B cell (primary cell): ENCODE results near the gene GPR108.

Experiments used
- CTCF ChIP-seq: fragments of 200-600 bp; IDR thresholded peaks from one replicate; pipeline ENCODE4 v1.8.0; 2022; ENCODE audit warnings: antibody characterized with exemption, mild to moderate bottlenecking
- EZH2 ChIP-seq: IDR thresholded peaks from 2 replicates; pipeline ENCODE4 v1.6.1; 2012; ENCODE audit warnings: borderline replicate concordance, low read depth, mild to moderate bottlenecking, moderate library complexity, low read length; ENCODE audit not compliant: insufficient read depth, poor library complexity, severe bottlenecking

GRCh38 chr19:6717441-6717971, 19.9 kb downstream of the GPR108 start:
- TF ChIP-seq CTCF (no peak), EZH2 (no peak)
